IMR-90 (cell line): ENCODE results near the gene UGT1A10. TPM values are rescaled to one million over a fixed set of nuclear protein-coding genes. Genes with fewer than 3 reads are reported as not detected.

Experiments used
- ATAC-seq: fragments of 200-7000 bp; cut with Tn5 transposase; 2 replicates; pipeline ENCODE4 v1.9.1; 2020; ENCODE audit warnings: low read depth, mild to moderate bottlenecking, moderate library complexity
- BruUV-seq: library from RNA; stranded (reverse); fragments of 400-500 nt; replicated peaks from 2 replicates; lab custom pipeline; 2021; lab: Mats Ljungman, UMichigan
- CTCF ChIA-PET: fragments of 300-600 bp; formaldehyde crosslinking; extraction: SDS; loops from one replicate; lab custom pipeline; 2021; ENCODE audit warnings: antibody characterized with exemption; lab: Yijun Ruan, JAX
- POLR2A ChIA-PET: fragments of 300-600 bp; sonication (Branson Sonifier 250); formaldehyde crosslinking; loops from one replicate; lab custom pipeline; 2022; ENCODE audit warnings: antibody characterized with exemption; ENCODE audit not compliant: unreplicated experiment; lab: Charles Lee
- DNase-seq: peaks from one replicate; pipeline ENCODE4 v3.0.0; 2013
- H2AFZ ChIP-seq: replicated peaks from 2 replicates; pipeline ENCODE3; 2013; ENCODE audit warnings: low read length, mild to moderate bottlenecking; ENCODE audit not compliant: poor library complexity
- H2AK5ac ChIP-seq: 2 replicates; pipeline ENCODE4 v1.6.1; 2013; ENCODE audit warnings: low read depth, low read length, inconsistent platforms
- H2AK9ac ChIP-seq: replicated peaks from 2 replicates; pipeline ENCODE3; 2013; ENCODE audit warnings: mild to moderate bottlenecking, low read depth, low read length, moderate library complexity; ENCODE audit not compliant: poor library complexity
- H2BK120ac ChIP-seq: 2 replicates; pipeline ENCODE4 v1.6.1; 2013; ENCODE audit warnings: low read depth, low read length, inconsistent platforms
- H2BK15ac ChIP-seq: 3 replicates; pipeline ENCODE4 v1.6.1; 2013; ENCODE audit warnings: low read depth, low read length, inconsistent platforms
- H2BK20ac ChIP-seq: 2 replicates; pipeline ENCODE4 v1.6.1; 2013; ENCODE audit warnings: low read depth, mild to moderate bottlenecking, inconsistent platforms, low read length, moderate library complexity
- H2BK5ac ChIP-seq: 2 replicates; pipeline ENCODE4 v1.6.1; 2013; ENCODE audit warnings: mild to moderate bottlenecking, low read depth, low read length, inconsistent platforms; ENCODE audit not compliant: poor library complexity, severe bottlenecking
- H3K14ac ChIP-seq: replicated peaks from 2 replicates; pipeline ENCODE4 v1.6.1; 2013; ENCODE audit warnings: low read depth, low read length, inconsistent platforms
- H3K18ac ChIP-seq: 2 replicates; pipeline ENCODE4 v1.6.1; 2013; ENCODE audit warnings: low read depth, low read length, control low read depth
- H3K23ac ChIP-seq: 2 replicates; pipeline ENCODE4 v1.6.1; 2013; ENCODE audit warnings: low read depth, low read length, inconsistent platforms
- H3K27ac ChIP-seq: 2 replicates; pipeline ENCODE4 v1.5.1; 2013; ENCODE audit warnings: mild to moderate bottlenecking, control low read depth, low read length; ENCODE audit not compliant: insufficient read depth
- H3K27me3 ChIP-seq: 2 replicates; pipeline ENCODE4 v1.6.1; 2013; ENCODE audit warnings: low read length; ENCODE audit not compliant: control insufficient read depth, insufficient read depth
- H3K36me3 ChIP-seq: 2 replicates; pipeline ENCODE4 v1.6.1; 2013; ENCODE audit warnings: low read length, mixed read lengths; ENCODE audit not compliant: control insufficient read depth, insufficient read depth
- H3K4ac ChIP-seq: 2 replicates; pipeline ENCODE4 v1.6.1; 2013; ENCODE audit warnings: low read depth, low read length, inconsistent platforms
- H3K4me1 ChIP-seq: 2 replicates; pipeline ENCODE4 v1.6.1; 2013; ENCODE audit warnings: low read length, mixed read lengths; ENCODE audit not compliant: control insufficient read depth, insufficient read depth
- H3K4me2 ChIP-seq: 2 replicates; pipeline ENCODE4 v1.6.1; 2013; ENCODE audit warnings: low read depth, mild to moderate bottlenecking, control low read depth, low read length, moderate library complexity
- H3K4me3 ChIP-seq: 2 replicates; pipeline ENCODE4 v1.5.1; 2013; ENCODE audit warnings: low read depth, mild to moderate bottlenecking, control low read depth, low read length, moderate library complexity; ENCODE audit not compliant: insufficient read depth
- H3K56ac ChIP-seq: 2 replicates; pipeline ENCODE4 v1.6.1; 2013; ENCODE audit warnings: low read length, inconsistent platforms; ENCODE audit not compliant: insufficient read depth; ENCODE audit errors: extremely low read depth
- H3K79me1 ChIP-seq, 2 experiments: 2 replicates each; pipeline ENCODE4 v1.6.1; 2013; ENCODE audit warnings: low read length in 2 of 2, inconsistent platforms in 1 of 2, low read depth in 1 of 2
- H3K9ac ChIP-seq: 2 replicates; pipeline ENCODE4 v1.6.1; 2013; ENCODE audit warnings: low read depth, low read length, control low read depth
- H3K9me1 ChIP-seq: 2 replicates; pipeline ENCODE4 v1.6.1; 2013; ENCODE audit warnings: low read length, inconsistent platforms; ENCODE audit not compliant: insufficient read depth
- H3K9me3 ChIP-seq: 2 replicates; pipeline ENCODE4 v1.6.1; 2013; ENCODE audit warnings: low read length; ENCODE audit not compliant: control insufficient read depth, insufficient read depth
- H4K20me1 ChIP-seq: 2 replicates; pipeline ENCODE4 v1.6.1; 2013; ENCODE audit warnings: low read length, inconsistent platforms; ENCODE audit not compliant: insufficient read depth
- H4K5ac ChIP-seq: 2 replicates; pipeline ENCODE4 v1.6.1; 2013; ENCODE audit warnings: mild to moderate bottlenecking, low read depth, low read length, control low read depth
- H4K8ac ChIP-seq, 2 experiments: 2 replicates each; pipeline ENCODE4 v1.6.1; 2013; ENCODE audit warnings: low read depth in 2 of 2, low read length in 2 of 2, control low read depth in 1 of 2, inconsistent platforms in 1 of 2
- H4K91ac ChIP-seq: 2 replicates; pipeline ENCODE4 v1.6.1; 2013; ENCODE audit warnings: low read depth, low read length, inconsistent platforms; ENCODE audit not compliant: insufficient read depth
- BHLHE40 ChIP-seq: fragments of 150-350 bp; IDR thresholded peaks from 2 replicates; pipeline ENCODE4 v1.6.1; 2016; ENCODE audit warnings: mild to moderate bottlenecking, low read depth, low read length
- CEBPB ChIP-seq: IDR thresholded peaks from 2 replicates; pipeline ENCODE4 v1.6.1; 2012; ENCODE audit warnings: low read depth, low read length, improper control_type of control experiment
- CHD1 ChIP-seq: IDR thresholded peaks from 2 replicates; pipeline ENCODE4 v1.6.1; 2012; ENCODE audit warnings: low read depth, low read length, improper control_type of control experiment
- ELK1 ChIP-seq: fragments of 150-350 bp; IDR thresholded peaks from 2 replicates; pipeline ENCODE4 v1.6.1; 2016; ENCODE audit warnings: low read depth, mild to moderate bottlenecking, low read length, moderate library complexity, borderline replicate concordance
- FOS ChIP-seq: fragments of 150-350 bp; IDR thresholded peaks from 2 replicates; pipeline ENCODE4 v1.6.1; 2016; ENCODE audit warnings: low read depth, low read length
- MAFK ChIP-seq: IDR thresholded peaks from 2 replicates; pipeline ENCODE4 v1.6.1; 2012; ENCODE audit warnings: low read depth, low read length, improper control_type of control experiment
- MAZ ChIP-seq: IDR thresholded peaks from 2 replicates; pipeline ENCODE4 v1.6.1; 2012; ENCODE audit warnings: low read depth, mild to moderate bottlenecking, low read length, improper control_type of control experiment, moderate library complexity, borderline replicate concordance
- MXI1 ChIP-seq: IDR thresholded peaks from 2 replicates; pipeline ENCODE4 v1.6.1; 2012; ENCODE audit warnings: low read depth, mild to moderate bottlenecking, low read length, moderate library complexity, borderline replicate concordance
- NFE2L2 ChIP-seq: fragments of 150-350 bp; IDR thresholded peaks from 2 replicates; pipeline ENCODE4 v1.6.1; 2016; ENCODE audit warnings: low read depth, mild to moderate bottlenecking, low read length
- POLR2A ChIP-seq: IDR thresholded peaks from 2 replicates; pipeline ENCODE4 v1.6.1; 2012; ENCODE audit warnings: mild to moderate bottlenecking, low read depth, low read length
- RAD21 ChIP-seq: IDR thresholded peaks from 2 replicates; pipeline ENCODE4 v1.6.1; 2012; ENCODE audit warnings: low read length, improper control_type of control experiment
- RCOR1 ChIP-seq: IDR thresholded peaks from 2 replicates; pipeline ENCODE4 v1.6.1; 2012; ENCODE audit warnings: mild to moderate bottlenecking, low read length, improper control_type of control experiment; ENCODE audit not compliant: insufficient replicate concordance
- RFX5 ChIP-seq: IDR thresholded peaks from 2 replicates; pipeline ENCODE4 v1.8.0; 2012; ENCODE audit warnings: low read depth, mild to moderate bottlenecking, low read length, moderate library complexity
- SMC3 ChIP-seq: fragments of 150-350 bp; IDR thresholded peaks from 2 replicates; pipeline ENCODE4 v1.6.1; 2016; ENCODE audit warnings: low read depth, mild to moderate bottlenecking, antibody characterized with exemption, low read length, moderate library complexity
- WGBS, 2 experiments: methylation state at CpG; one replicate each; pipeline versions ENCODE4 v1.1.5 to v1.1.7; 2013; ENCODE audit warnings: missing lambda C conversion rate in 2 of 2; ENCODE audit not compliant: insufficient read length in 1 of 2; ENCODE audit errors: extremely low coverage in 2 of 2; 5-methylcytosine and 5-hydroxymethylcytosine counted together
- dilution Hi-C: fragments of 300-500 bp; cut with HindIII; formaldehyde crosslinking; loops from one replicate; pipeline ENCODE4 v1.14.3; 2018; ENCODE audit warnings: low sequenced_read_pairs; ENCODE audit not compliant: unreplicated experiment
- in situ Hi-C: fragments of 300-500 bp; cut with MboI; formaldehyde crosslinking; loops from 3 replicates; pipeline ENCODE4 v1.14.3; 2019; ENCODE audit warnings: low sequenced_read_pairs, inconsistent platforms, mixed read lengths
- intact Hi-C: fragments of 100-400 bp; cut with micrococcal nuclease; formaldehyde crosslinking; loops from 2 replicates; pipeline ENCODE4 v1.10.0; 2022
- polyA plus RNA-seq, 3 experiments: library from polyadenylated mRNA; depleted of rRNA; stranded (reverse); fragments of >200 nt; gene quantifications; 2 replicates each; pipeline ENCODE4 v1.2.3, GENCODE V29; 2012; ENCODE audit warnings: low replicate concordance in 1 of 3
- total RNA-seq: library from RNA; depleted of rRNA; stranded (reverse); fragments of >200 nt; gene quantifications from 2 replicates; pipeline ENCODE4 v1.2.3, GENCODE V29; 2012
- TF ChIP-seq, protein P1 (sequence below): conservative IDR thresholded peaks from 2 replicates; pipeline ENCODE4 v1.5.1; 2012; ENCODE audit warnings: mild to moderate bottlenecking, low read depth, low read length, improper control_type of control experiment
- TF ChIP-seq, protein P2 (sequence below): fragments of 150-350 bp; IDR thresholded peaks from 2 replicates; pipeline ENCODE4 v1.6.1; 2017; ENCODE audit warnings: mild to moderate bottlenecking, antibody characterized with exemption, low read length, low read depth

Gene UGT1A10
- total and polyA plus RNA-seq, 2 of the 4 experiments (the other 2 are of a cell fraction): not detected

- Histone ChIP-seq H2BK15ac (no peak overlapping the region), H4K20me1 (no peaks in the 10 kb centered on the region), H3K27me3 (peaks cover 10% of the 10 kb centered on the region), H3K36me3 (no peaks in the 10 kb centered on the region), H4K8ac (no peak overlapping the region), H3K9me3 (no peaks in the 10 kb centered on the region), H3K23ac (no peak overlapping the region), H4K91ac (no peak overlapping the region), H3K4me2 (no peak overlapping the region), H3K4me1 (no peaks in the 10 kb centered on the region), H2BK5ac (no peak overlapping the region), H3K9me1 (no peaks in the 10 kb centered on the region), H2AFZ (no peak overlapping the region), H3K18ac (no peak overlapping the region), H3K4ac (no peak overlapping the region), H2BK120ac (no peak overlapping the region), H3K56ac (no peak overlapping the region), H2AK5ac (no peak overlapping the region), H2BK20ac (no peak overlapping the region), H3K4me3 (no peak overlapping the region), H3K14ac (no peak overlapping the region), H2AK9ac (no peak overlapping the region), H3K79me1 (no peaks in the 10 kb centered on the region), H3K27ac (no peak overlapping the region), H4K5ac (no peak overlapping the region), H3K9ac (no peak overlapping the region)
- DNase-seq (no peak), ATAC-seq (no peak)
- intact Hi-C loops (no loop called here), dilution Hi-C loops (no loop called here), in situ Hi-C loops (no loop called here)
- ChIA-PET CTCF (no interaction called here), POLR2A (no interaction called here)
- TF ChIP-seq POLR2A (no peak), BHLHE40 (no peak), MAZ (no peak), MAFK (no peak), SMC3 (no peak), CEBPB (no peak), FOS (no peak), RCOR1 (no peak), RFX5 (no peak), MXI1 (no peak), ELK1 (no peak), NFE2L2 (no peak), RAD21 (no peak), CHD1 (no peak)
- TF ChIP-seq, protein P1, sequence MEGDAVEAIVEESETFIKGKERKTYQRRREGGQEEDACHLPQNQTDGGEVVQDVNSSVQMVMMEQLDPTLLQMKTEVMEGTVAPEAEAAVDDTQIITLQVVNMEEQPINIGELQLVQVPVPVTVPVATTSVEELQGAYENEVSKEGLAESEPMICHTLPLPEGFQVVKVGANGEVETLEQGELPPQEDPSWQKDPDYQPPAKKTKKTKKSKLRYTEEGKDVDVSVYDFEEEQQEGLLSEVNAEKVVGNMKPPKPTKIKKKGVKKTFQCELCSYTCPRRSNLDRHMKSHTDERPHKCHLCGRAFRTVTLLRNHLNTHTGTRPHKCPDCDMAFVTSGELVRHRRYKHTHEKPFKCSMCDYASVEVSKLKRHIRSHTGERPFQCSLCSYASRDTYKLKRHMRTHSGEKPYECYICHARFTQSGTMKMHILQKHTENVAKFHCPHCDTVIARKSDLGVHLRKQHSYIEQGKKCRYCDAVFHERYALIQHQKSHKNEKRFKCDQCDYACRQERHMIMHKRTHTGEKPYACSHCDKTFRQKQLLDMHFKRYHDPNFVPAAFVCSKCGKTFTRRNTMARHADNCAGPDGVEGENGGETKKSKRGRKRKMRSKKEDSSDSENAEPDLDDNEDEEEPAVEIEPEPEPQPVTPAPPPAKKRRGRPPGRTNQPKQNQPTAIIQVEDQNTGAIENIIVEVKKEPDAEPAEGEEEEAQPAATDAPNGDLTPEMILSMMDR: no peak
- TF ChIP-seq, protein P2, sequence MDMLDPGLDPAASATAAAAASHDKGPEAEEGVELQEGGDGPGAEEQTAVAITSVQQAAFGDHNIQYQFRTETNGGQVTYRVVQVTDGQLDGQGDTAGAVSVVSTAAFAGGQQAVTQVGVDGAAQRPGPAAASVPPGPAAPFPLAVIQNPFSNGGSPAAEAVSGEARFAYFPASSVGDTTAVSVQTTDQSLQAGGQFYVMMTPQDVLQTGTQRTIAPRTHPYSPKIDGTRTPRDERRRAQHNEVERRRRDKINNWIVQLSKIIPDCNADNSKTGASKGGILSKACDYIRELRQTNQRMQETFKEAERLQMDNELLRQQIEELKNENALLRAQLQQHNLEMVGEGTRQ: no peak
- no CpG with 5 or more reads among the region's 8 CpGs for WGBS, 2 experiments
- no TSS peak for BruUV-seq
Measured at GRCh38 chr2:233821709-233822100, 185.5 kb downstream of the UGT1A10 start.
